ENCODE results near the gene DLK1. TPM values are rescaled to one million over a fixed set of nuclear protein-coding genes. Genes with fewer than 3 reads are reported as not detected.

DLK1 gene
- total and polyA plus RNA-seq, 3 donors from 2014 or later, result 45.6 to 109 (median 59.4) TPM

DNA sequence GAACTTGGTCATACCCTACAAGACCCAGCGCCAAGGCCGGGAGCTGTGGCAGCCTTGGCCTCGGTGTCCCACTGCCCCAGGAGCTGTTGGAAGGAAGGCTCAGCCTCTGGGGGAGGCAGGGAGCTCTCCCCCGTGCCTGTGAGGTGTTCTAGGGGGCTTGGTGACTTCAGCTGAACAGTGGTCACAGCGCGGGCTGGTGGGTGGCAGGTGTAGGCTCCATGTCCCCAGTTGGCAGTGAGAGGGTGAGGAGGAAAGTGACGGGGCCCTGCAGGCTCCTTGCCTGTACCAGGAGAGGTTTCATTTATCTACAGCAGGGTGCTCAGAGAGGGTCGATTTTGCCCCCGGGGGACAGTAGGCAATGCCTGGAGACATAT, 47.5 kb downstream of the DLK1 start:
- WGBS, 2 donors, result 88 to 93% methylated on average over 9 of the region's 9 CpGs
- intact Hi-C loops (cut with DNase I; ENCODE audit: low total_unique reads), result no loop called here
- no peak for DNase-seq

DNA sequence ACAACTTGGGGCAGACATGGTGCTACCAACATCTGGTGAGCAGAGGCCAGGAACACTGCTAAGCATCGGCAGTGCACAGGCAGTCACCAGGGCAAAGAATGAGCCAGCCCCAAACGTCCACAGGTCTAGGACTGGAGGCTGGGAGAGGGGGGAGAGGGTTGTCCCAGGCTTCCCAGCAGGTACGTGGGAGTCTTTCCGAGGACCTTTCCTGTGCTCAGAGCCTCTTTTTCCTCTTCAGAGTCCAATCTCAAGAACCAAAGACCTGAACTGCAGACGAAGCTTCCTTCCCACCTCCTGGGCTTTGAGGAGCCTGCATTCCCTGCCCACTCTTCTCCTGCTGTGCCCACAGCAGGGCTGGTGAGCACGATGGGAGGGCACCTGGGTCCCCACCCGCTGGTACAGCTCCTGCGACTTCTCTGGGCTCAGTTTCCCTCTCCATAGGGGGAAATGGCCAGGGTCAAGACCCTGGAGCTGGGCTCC, 48.7 kb downstream of the DLK1 start:
- WGBS, 2 donors, result 85 to 88% methylated on average over 6 to 8 of the region's 8 CpGs
- H3K36me3 ChIP-seq (ENCODE audit: low read depth, missing control alignments), result no peaks in the 10 kb centered on the region
- no peaks in the 10 kb centered on the region for H3K27me3 ChIP-seq
- TF ChIP-seq CTCF (IDR thresholded peaks at IDR 0.05) (no peak), POLR2A (IDR thresholded peaks at IDR 0.05) (no peak)
- no peak overlapping the region for H3K27ac ChIP-seq
- intact Hi-C loops (cut with DNase I; ENCODE audit: low total_unique reads), result no loop called here
- no peak overlapping the region for H3K4me3 ChIP-seq
- H3K9me3 ChIP-seq, result no peaks in the 10 kb centered on the region
- no peak for DNase-seq
- no peaks in the 10 kb centered on the region for H3K4me1 ChIP-seq

More for the DNA sequence above, 47.5 kb downstream of the DLK1 start:
- H3K27ac ChIP-seq, result no peak overlapping the region
- H3K36me3 ChIP-seq (ENCODE audit: low read depth, missing control alignments), result no peaks in the 10 kb centered on the region
- H3K27me3 ChIP-seq, result no peaks in the 10 kb centered on the region
- H3K9me3 ChIP-seq, result no peaks in the 10 kb centered on the region
- H3K4me3 ChIP-seq, result no peak overlapping the region
- TF ChIP-seq POLR2A (IDR thresholded peaks at IDR 0.05) (no peak), CTCF (IDR thresholded peaks at IDR 0.05) (no peak)
- no peaks in the 10 kb centered on the region for H3K4me1 ChIP-seq

- no peak for DNase-seq
- intact Hi-C loops (cut with DNase I; ENCODE audit: low total_unique reads), result no loop called here
- H3K36me3 ChIP-seq (ENCODE audit: low read depth, missing control alignments), result no peaks in the 10 kb centered on the region
- no peak overlapping the region for H3K27ac ChIP-seq
- H3K27me3 ChIP-seq, result no peaks in the 10 kb centered on the region
- no peaks in the 10 kb centered on the region for H3K4me1 ChIP-seq
- no peak overlapping the region for H3K4me3 ChIP-seq
- 86 to 87% methylated on average over 20 of the region's 20 CpGs for WGBS, 2 donors
- no peak for TF ChIP-seq POLR2A (IDR thresholded peaks at IDR 0.05)
- no peak for TF ChIP-seq CTCF (IDR thresholded peaks at IDR 0.05)
- H3K9me3 ChIP-seq, result no peaks in the 10 kb centered on the region
These were observed 49.3 kb downstream of the DLK1 start for GRCh38 chr14:100775831-100776591.

DNA sequence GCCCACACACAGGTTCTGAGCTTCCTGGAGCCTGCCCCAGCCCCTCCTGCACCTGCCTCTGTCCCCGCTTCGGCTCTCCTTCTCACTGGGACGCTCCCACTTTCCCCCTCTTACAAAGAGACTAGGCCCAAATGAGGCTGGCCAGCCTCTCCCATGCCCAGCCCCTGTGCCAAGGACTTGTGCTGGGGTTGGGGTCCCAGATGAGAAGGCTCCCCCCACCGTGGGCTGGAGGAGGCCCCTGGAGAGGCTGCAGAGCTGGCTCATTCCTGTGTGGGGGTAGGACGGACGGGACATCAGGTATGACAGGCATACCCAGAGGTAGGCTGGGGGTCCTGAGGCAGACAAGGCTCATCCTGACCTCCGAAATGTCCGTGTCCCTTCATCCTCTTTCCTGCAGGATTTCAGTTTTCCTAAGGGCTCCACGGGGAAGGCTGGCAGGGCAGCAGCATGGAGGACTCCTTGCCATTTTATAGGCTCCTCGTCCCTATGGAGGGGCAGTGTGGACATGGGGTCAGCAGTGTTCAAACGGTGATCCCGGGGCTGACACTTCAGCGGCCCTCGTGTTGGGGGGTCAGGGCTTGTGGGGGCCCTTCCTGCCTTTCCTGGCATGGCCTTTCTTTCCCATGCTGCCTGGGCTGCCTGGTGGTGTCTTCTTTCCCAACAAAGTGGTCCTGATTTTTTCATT, 50.1 kb downstream of the DLK1 start:
- 90 to 91% methylated on average over 14 of the region's 14 CpGs for WGBS, 2 donors
- H3K27ac ChIP-seq, result no peak overlapping the region
- no peaks in the 10 kb centered on the region for H3K27me3 ChIP-seq
- H3K4me3 ChIP-seq, result no peak overlapping the region
- H3K4me1 ChIP-seq, result no peaks in the 10 kb centered on the region
- intact Hi-C loops (cut with DNase I; ENCODE audit: low total_unique reads), result no loop called here
- no peak for TF ChIP-seq CTCF (IDR thresholded peaks at IDR 0.05)
- no peak for TF ChIP-seq POLR2A (IDR thresholded peaks at IDR 0.05)
- no peaks in the 10 kb centered on the region for H3K36me3 ChIP-seq (ENCODE audit: low read depth, missing control alignments)
- DNase-seq, result no peak
- no peaks in the 10 kb centered on the region for H3K9me3 ChIP-seq

Measured in testis (tissue), 3 donors.